Astrocyte of the spinal cord (primary cell): ENCODE measurements around the gene AKR1C1.
"Not testable (repeated sequence)": the region's sequence is repeated elsewhere in the genome, so short reads cannot be mapped to it uniquely, and the experiment has no call there.

Experiments used
- DNase-seq: peaks from one replicate; pipeline ENCODE4 v3.0.0; 2011; ENCODE audit warnings: low read depth, low spot score
- H3K4me3 ChIP-seq: 2 replicates; pipeline ENCODE4 v1.5.1; 2011; ENCODE audit warnings: low read depth, mild to moderate bottlenecking, low read length, moderate library complexity
- CTCF ChIP-seq: IDR thresholded peaks from 2 replicates; pipeline ENCODE4 v1.5.1; 2012; ENCODE audit warnings: low read depth, mild to moderate bottlenecking, low read length, inconsistent platforms
- in situ Hi-C: cut with HindIII; loops from 2 replicates; pipeline ENCODE4 v1.10.0; 2017; ENCODE audit warnings: low sequenced_read_pairs

Gene AKR1C1

GRCh38 chr10:4934391-4934987 lies 28.7 kb upstream of the AKR1C1 start:
- DNase-seq = no peak
- no peak overlapping the region for H3K4me3 ChIP-seq
- no peak for TF ChIP-seq CTCF
- in situ Hi-C loops = no loop called here

- no peak overlapping the region for H3K4me3 ChIP-seq
- TF ChIP-seq CTCF = no peak
- in situ Hi-C loops = no loop called here
- no peak for DNase-seq
These were observed 25.9 kb upstream of the AKR1C1 start for GRCh38 chr10:4937346-4937745.

GRCh38 chr10:4939224-4940072 lies 23.8 kb upstream of the AKR1C1 start:
- TF ChIP-seq CTCF = no peak
- in situ Hi-C loops = no loop called here
- DNase-seq = no peak
- no peak overlapping the region for H3K4me3 ChIP-seq

GRCh38 chr10:4940073-4940428 lies 23.2 kb upstream of the AKR1C1 start:
- H3K4me3 ChIP-seq, DNase-seq, in situ Hi-C loops: not testable (repeated sequence)

GRCh38 chr10:4940909-4941308 lies 22.3 kb upstream of the AKR1C1 start:
- DNase-seq, in situ Hi-C loops: not testable (repeated sequence)

GRCh38 chr10:4941540-4942330 lies 21.5 kb upstream of the AKR1C1 start:
- no peak for DNase-seq
- no peak overlapping the region for H3K4me3 ChIP-seq

More at GRCh38 chr10:4940909-4941308, 22.3 kb upstream of the AKR1C1 start:
- not testable (repeated sequence) for H3K4me3 ChIP-seq

GRCh38 chr10:4942931-4943330 lies 20.3 kb upstream of the AKR1C1 start:
- H3K4me3 ChIP-seq, in situ Hi-C loops: not testable (repeated sequence)
- DNase-seq = peak; percentile 60

More at GRCh38 chr10:4941540-4942330, 21.5 kb upstream of the AKR1C1 start:
- no peak for TF ChIP-seq CTCF
- in situ Hi-C loops = no loop called here

GRCh38 chr10:4943416-4943815 lies 19.8 kb upstream of the AKR1C1 start:
- H3K4me3 ChIP-seq, in situ Hi-C loops, DNase-seq: not testable (repeated sequence)
